PFSK-1 (cell line): Measurements from ENCODE around the gene SLMAP.

ENCODE experiments used
- FOXP2 ChIP-seq: optimal IDR thresholded peaks from 2 replicates; pipeline ENCODE3; 2011; ENCODE audit warnings: borderline replicate concordance, control low read depth, inconsistent platforms; ENCODE audit not compliant: insufficient read depth; ENCODE audit errors: extremely low read length, extremely low read depth
- POLR2AphosphoS5 ChIP-seq: IDR thresholded peaks from 2 replicates; pipeline ENCODE4 v1.6.1; 2012; ENCODE audit warnings: low read depth, mild to moderate bottlenecking, control low read depth, low read length, moderate library complexity
- SIN3A ChIP-seq: IDR thresholded peaks from 2 replicates; pipeline ENCODE4 v1.6.1; 2012; ENCODE audit warnings: mild to moderate bottlenecking, low read length, moderate library complexity, borderline replicate concordance; ENCODE audit not compliant: insufficient read depth
- TAF1 ChIP-seq: IDR thresholded peaks from 2 replicates; pipeline ENCODE4 v1.6.1; 2012; ENCODE audit warnings: low read length, control low read depth, borderline replicate concordance; ENCODE audit not compliant: insufficient read depth
- TF ChIP-seq, protein P1 (sequence below), 2 experiments: IDR thresholded peaks; 2 replicates each; pipeline versions ENCODE4 v1.6.1 to v1.8.0; 2011 to 2012; ENCODE audit warnings: low read depth in 2 of 2, low read length in 2 of 2, control low read depth in 1 of 2, inconsistent platforms in 1 of 2, mild to moderate bottlenecking in 1 of 2, moderate library complexity in 1 of 2; ENCODE audit not compliant: insufficient read depth in 1 of 2

DNA sequence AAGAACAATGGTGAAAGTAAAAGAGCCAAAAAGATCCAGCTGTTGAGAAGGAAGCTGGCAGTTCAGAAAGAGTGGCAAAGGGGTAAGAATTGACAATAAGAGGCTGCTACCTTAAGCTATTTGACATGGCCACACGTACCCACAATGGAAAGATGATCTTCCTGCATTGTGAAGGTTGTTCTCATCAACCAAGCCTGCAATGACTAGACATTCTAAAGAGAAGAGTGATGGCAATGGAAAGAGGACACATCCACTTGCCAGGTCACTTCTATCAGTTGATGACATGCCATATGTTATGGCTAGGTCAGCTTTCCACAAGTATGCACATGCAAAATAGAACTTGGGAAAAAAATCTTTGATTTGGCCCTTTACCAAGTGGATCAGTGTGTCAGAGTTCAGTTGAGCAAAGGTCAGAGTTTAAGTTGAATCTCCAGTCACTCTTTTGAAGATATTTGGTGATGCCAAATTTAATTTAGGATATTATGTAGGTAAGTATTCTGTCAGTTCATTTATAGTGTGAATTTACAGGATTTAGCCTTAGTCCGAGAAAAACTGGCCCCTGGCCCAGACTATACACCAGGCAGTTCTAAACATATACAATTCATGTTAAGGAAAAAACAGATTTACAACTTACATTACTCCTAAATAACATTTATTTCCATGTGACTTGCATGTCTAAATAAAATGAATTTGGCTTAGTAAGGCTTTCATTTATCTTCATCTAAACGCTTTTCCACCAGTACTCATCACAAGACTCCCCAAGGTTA is 147.2 kb downstream of the SLMAP start:
- TF ChIP-seq SIN3A (no peak), POLR2AphosphoS5 (no peak), TAF1 (no peak), FOXP2 (no peak)
- TF ChIP-seq, protein P1, sequence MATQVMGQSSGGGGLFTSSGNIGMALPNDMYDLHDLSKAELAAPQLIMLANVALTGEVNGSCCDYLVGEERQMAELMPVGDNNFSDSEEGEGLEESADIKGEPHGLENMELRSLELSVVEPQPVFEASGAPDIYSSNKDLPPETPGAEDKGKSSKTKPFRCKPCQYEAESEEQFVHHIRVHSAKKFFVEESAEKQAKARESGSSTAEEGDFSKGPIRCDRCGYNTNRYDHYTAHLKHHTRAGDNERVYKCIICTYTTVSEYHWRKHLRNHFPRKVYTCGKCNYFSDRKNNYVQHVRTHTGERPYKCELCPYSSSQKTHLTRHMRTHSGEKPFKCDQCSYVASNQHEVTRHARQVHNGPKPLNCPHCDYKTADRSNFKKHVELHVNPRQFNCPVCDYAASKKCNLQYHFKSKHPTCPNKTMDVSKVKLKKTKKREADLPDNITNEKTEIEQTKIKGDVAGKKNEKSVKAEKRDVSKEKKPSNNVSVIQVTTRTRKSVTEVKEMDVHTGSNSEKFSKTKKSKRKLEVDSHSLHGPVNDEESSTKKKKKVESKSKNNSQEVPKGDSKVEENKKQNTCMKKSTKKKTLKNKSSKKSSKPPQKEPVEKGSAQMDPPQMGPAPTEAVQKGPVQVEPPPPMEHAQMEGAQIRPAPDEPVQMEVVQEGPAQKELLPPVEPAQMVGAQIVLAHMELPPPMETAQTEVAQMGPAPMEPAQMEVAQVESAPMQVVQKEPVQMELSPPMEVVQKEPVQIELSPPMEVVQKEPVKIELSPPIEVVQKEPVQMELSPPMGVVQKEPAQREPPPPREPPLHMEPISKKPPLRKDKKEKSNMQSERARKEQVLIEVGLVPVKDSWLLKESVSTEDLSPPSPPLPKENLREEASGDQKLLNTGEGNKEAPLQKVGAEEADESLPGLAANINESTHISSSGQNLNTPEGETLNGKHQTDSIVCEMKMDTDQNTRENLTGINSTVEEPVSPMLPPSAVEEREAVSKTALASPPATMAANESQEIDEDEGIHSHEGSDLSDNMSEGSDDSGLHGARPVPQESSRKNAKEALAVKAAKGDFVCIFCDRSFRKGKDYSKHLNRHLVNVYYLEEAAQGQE (IDR thresholded peaks at IDR 0.05; ENCODE audit: insufficient read depth in 1 of 2, low read depth in 2 of 2, low read length in 2 of 2), result no peak
